ENCODE results near the gene ADORA1.

DNA sequence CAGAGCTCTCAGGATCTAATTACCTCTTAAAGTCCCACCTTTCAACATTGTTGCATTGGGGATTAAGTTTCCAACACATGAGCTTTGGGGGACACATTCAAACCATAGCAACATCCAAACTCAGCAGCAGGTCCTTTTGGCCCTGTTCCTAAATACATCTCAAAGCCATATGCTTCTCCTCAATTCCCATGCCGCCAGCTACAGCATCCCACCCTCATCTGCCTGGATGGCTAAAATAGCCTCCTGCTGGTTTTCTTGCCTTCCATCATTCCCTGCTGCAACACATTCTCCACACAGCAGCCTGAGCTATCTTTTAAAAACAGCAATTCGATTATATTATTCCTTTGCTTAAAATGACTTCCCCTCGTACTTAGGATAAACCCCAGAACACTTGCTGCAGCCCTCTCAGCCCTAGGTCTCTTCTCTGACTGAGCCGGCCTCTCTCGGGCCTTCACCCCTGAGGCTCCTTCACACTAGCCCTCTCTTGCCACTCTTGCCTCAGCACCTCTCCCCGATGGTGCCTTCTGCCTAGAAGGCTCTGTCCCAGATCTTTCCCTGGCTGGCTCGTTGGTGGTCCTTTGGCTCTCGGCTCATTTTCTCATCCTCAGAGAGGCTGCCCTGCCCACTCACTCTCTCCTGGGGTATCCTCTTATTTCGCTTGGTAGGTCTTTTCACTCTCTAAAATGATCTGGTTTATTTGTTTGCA is 31.6 kb downstream of the ADORA1 start:
- TF ChIP-seq, protein P1, sequence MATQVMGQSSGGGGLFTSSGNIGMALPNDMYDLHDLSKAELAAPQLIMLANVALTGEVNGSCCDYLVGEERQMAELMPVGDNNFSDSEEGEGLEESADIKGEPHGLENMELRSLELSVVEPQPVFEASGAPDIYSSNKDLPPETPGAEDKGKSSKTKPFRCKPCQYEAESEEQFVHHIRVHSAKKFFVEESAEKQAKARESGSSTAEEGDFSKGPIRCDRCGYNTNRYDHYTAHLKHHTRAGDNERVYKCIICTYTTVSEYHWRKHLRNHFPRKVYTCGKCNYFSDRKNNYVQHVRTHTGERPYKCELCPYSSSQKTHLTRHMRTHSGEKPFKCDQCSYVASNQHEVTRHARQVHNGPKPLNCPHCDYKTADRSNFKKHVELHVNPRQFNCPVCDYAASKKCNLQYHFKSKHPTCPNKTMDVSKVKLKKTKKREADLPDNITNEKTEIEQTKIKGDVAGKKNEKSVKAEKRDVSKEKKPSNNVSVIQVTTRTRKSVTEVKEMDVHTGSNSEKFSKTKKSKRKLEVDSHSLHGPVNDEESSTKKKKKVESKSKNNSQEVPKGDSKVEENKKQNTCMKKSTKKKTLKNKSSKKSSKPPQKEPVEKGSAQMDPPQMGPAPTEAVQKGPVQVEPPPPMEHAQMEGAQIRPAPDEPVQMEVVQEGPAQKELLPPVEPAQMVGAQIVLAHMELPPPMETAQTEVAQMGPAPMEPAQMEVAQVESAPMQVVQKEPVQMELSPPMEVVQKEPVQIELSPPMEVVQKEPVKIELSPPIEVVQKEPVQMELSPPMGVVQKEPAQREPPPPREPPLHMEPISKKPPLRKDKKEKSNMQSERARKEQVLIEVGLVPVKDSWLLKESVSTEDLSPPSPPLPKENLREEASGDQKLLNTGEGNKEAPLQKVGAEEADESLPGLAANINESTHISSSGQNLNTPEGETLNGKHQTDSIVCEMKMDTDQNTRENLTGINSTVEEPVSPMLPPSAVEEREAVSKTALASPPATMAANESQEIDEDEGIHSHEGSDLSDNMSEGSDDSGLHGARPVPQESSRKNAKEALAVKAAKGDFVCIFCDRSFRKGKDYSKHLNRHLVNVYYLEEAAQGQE (IDR thresholded peaks at IDR 0.05; ENCODE audit: insufficient replicate concordance, low read depth): no peak
- TF ChIP-seq, protein P2, sequence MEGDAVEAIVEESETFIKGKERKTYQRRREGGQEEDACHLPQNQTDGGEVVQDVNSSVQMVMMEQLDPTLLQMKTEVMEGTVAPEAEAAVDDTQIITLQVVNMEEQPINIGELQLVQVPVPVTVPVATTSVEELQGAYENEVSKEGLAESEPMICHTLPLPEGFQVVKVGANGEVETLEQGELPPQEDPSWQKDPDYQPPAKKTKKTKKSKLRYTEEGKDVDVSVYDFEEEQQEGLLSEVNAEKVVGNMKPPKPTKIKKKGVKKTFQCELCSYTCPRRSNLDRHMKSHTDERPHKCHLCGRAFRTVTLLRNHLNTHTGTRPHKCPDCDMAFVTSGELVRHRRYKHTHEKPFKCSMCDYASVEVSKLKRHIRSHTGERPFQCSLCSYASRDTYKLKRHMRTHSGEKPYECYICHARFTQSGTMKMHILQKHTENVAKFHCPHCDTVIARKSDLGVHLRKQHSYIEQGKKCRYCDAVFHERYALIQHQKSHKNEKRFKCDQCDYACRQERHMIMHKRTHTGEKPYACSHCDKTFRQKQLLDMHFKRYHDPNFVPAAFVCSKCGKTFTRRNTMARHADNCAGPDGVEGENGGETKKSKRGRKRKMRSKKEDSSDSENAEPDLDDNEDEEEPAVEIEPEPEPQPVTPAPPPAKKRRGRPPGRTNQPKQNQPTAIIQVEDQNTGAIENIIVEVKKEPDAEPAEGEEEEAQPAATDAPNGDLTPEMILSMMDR (IDR thresholded peaks at IDR 0.05; ENCODE audit: insufficient read depth, low read length): no peak
